ENCODE measurements around the gene OR4C46.
"Not testable (repeated sequence)": the region's sequence is repeated elsewhere in the genome, so short reads cannot be mapped to it uniquely, and the experiment has no call there.

Gene OR4C46

GRCh38 chr11:54603898-54604297 lies at the start of gene OR4C46:
TSS of gene OR4C46 (minus strand) at chr11:54603998. CDS start at chr11:54603998, 0 bp downstream.
- no peak for DNase-seq

DNA sequence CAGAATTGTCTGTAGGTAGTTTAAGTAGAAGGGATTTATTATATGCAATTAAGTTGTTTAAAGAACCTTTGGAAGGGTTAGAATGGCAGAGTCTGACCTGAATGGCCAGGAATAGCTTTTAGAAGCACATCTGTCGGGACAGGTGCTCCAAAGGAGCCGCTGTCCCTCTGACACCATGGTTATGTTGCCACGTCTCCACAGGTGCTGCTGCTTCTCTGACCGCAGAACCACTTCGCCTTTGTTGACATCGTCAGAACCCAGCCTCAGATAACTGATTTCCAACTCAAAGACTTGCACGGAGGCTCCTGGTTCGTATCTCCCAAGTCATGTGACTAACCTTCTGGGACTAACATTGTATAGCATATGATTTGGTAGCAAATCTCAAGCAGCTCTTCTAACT lies 41.8 kb upstream of the OR4C46 start:
- not testable (repeated sequence) for DNase-seq

DNA sequence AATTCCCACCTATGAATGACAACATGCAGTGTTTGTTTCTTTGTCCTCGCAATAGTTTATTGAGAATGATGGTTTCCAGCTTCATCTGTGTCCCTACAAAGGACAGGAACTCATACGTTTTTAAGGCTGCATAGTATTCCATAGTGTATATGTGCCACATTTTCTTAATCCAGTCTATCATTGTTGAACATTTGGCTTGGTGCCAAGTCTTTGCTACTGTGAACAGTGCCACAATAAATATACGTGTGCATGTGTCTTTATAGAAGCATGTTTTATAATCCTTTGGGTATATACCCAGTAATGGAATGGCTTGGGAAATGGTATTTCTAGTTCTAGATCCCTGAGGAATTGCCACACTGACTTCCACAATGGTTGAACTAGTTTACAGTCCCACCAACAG lies 42.4 kb downstream of the OR4C46 start:
- DNase-seq, result not testable (repeated sequence)

GRCh38 chr11:54558919-54559318 lies 44.9 kb downstream of the OR4C46 start:
- DNase-seq, result no peak

GRCh38 chr11:54558407-54558806 lies 45.4 kb downstream of the OR4C46 start:
- DNase-seq, result no peak

All from activated CD4-positive, CD25-positive, alpha-beta regulatory T cell treated with anti-CD3 and anti-CD28 coated beads, Interleukin-2, amount 50 U/mL, for 72 hours (primary cell).